GM10266 (cell line): ENCODE measurements around the gene RPL31.
A peak's percentile ranks its signal among the peaks of the same experiment; 100 is the strongest.

Experiments
- DNase-seq: peaks from one replicate; pipeline ENCODE4 v3.0.0; 2012; ENCODE audit errors: extremely low spot score
- TF ChIP-seq, protein P1 (sequence below): IDR thresholded peaks from 2 replicates; pipeline ENCODE4 v1.5.1; 2012; ENCODE audit warnings: mild to moderate bottlenecking, low read depth; ENCODE audit not compliant: control insufficient read depth, insufficient read depth; ENCODE audit errors: missing control alignments

The RPL31 gene

DNA sequence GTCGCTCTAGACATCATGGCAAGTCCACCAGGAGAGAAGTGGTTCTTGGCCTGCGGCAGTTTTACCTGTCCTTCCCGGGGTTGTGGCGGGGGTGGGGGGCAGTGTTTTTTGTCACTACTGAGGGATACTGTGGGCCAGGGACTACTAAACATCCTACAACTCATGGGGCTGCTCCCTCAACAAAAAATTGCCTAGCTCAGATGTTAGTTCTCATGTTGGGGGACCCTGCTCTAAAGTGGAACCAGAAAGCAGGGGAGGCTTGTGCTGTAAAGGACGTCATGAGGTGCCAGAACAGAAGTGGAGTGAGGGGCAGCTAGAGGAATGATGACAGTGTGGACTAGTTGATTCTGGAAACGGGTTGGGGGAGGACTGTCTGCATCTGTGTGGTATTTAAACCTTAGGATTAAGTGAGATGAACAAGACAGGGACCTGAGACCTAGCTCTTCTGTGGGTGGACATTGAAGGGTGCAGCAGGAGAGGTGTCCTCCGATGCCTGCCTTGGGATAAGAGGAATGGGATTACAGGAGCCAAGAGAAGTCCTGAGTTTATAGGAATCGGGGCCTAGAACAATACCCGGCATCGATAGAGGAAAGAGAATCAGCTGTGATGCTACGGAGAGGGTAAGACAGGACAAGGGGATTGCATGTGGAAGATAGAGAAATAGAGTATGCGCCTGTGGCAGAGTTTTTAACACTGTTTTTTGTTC lies 2.7 kb downstream of the RPL31 start:
- no peak for DNase-seq

DNA sequence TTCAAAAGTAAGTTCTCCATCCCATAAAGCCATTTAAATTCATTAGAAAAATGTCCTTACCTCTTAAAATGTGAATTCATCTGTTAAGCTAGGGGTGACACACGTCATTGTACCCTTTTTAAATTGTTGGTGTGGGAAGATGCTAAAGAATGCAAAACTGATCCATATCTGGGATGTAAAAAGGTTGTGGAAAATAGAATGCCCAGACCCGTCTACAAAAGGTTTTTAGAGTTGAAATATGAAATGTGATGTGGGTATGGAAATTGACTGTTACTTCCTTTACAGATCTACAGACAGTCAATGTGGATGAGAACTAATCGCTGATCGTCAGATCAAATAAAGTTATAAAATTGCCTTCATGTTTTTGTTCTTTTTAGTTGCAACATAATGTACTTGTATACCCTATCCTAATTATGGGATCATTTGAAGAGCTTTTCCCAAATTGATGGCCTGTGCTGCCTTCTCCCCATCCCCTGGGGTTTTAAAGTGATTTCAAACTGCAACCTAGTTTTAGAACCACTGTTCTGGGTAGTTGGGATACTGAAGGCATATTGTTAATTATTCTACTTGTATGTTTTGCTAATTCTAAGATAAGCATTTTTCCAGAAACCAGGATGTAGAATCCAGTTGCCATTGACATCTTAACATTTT lies 4.1 kb downstream of the RPL31 start:
- TF ChIP-seq, protein P1, sequence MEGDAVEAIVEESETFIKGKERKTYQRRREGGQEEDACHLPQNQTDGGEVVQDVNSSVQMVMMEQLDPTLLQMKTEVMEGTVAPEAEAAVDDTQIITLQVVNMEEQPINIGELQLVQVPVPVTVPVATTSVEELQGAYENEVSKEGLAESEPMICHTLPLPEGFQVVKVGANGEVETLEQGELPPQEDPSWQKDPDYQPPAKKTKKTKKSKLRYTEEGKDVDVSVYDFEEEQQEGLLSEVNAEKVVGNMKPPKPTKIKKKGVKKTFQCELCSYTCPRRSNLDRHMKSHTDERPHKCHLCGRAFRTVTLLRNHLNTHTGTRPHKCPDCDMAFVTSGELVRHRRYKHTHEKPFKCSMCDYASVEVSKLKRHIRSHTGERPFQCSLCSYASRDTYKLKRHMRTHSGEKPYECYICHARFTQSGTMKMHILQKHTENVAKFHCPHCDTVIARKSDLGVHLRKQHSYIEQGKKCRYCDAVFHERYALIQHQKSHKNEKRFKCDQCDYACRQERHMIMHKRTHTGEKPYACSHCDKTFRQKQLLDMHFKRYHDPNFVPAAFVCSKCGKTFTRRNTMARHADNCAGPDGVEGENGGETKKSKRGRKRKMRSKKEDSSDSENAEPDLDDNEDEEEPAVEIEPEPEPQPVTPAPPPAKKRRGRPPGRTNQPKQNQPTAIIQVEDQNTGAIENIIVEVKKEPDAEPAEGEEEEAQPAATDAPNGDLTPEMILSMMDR: no peak
- DNase-seq: no peak

More for the DNA sequence above, 2.7 kb downstream of the RPL31 start:
- TF ChIP-seq, protein P1: no peak

DNA sequence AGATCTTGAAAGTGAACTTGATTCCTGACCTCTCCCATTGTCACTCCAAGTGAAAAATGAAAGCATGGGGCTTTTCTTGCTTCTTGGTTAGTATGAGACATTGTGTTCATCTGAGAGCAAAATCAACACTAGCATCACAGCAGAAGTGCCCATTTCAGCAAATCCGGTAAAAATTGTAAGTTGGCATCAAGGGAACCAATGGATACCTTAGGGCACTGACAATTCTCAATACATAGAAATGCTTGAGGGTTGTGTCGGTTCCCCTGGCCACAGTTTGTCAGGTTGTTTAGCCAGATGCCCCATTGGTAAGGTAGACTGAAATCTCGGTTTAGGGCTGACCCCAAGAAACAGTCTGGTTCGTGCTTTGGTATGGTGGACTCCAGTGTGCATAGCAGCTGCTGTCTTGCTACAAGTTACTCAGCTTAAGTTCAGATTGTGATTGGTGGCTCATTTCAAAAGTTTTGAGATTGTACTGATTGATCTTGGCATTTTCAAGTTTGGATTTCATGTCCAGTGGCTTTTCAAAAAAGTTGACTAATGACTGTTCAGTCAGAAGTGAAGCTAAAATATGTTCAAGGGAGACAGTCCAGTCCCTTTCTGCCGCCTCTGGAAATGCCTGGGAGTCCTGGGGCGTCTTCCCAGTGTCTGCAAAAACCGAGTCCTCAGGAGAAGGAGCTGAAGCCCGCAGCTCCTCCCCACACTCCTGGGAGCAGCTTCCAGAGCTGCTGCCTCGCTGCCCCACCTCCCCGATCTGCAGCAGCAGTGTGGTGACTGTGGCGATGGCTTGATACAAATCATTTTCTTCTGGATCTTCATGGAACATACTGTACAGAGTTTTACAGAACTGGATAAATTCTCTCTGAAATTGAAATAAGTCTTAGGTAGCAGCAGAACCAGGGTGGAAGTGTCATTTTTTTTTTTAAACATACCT lies 5.6 kb downstream of the RPL31 start:
- no peak for DNase-seq

DNA sequence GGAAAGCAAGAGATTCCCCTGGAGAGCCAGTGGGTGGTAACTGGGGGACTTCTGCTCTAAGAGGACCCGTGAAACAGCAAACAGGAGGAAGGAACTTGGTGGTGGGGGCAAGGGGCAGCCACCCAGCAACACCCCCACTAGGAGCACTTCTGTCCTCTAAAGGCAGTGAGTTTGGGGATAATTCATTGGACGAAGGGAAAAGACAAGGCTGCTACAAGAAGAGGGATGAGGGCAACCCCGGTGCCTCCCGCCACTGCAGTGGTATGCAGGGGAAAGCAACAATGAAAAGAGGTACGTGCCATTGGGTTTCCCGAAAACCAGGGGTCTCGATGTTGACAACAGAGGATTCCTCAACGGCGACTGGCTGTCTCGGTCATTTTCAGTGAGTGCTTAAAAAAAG lies 9.1 kb downstream of the RPL31 start:
- no peak for DNase-seq

More for the DNA sequence above, 5.6 kb downstream of the RPL31 start:
- TF ChIP-seq, protein P1: no peak

DNA sequence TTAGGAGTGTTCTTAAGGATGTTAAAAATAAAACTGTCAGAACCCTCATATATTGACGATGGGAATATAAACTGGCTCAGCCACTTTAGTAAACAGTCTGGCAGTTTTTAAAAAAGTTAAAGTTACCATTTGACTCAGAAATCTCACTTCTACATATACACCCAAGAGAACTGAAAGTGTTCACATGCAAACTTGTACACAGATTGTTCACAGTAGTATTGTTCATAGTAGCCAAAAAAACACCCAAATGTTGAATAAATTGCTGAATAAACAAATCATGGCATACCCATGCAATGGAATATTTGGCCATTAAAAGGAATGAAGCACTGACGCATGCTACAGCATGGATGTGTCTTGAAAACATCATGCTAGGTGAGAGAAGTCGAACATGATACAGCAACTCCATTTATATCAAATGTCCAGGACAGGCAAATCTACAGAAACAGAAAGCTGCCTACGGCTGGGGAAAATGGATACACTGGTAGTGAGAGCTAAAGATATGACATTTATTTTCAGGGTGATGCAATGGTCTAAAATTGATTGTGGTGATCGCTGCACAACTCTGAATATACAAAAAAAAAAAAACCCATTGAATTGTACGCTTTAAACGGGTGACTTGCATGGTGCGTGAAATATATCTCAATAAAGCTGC lies 10.1 kb downstream of the RPL31 start:
- DNase-seq: no peak
- TF ChIP-seq, protein P1: no peak

More for the DNA sequence above, 9.1 kb downstream of the RPL31 start:
- TF ChIP-seq, protein P1: no peak

DNA sequence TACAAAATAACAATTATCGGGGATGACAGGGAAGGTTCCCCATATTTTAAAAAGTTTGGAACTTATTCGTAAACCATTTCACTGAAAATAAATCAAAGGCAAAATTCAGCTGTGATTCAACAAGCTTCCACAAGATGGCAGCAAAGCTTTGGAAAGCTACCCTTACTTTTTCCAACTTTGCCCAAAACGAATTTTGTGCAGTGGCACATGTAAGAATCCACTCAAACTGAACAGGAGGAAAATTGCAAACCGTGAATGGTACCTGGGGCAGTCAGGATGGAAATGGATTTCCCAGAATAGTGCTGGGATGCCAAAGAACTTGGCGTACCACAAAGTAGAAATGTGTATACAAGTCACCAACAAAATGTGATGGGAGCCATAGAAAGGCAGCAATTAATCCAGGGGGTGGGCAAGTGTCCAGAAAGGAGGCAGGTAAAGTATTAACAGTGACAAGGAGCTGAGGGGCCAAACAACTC lies 10.7 kb downstream of the RPL31 start:
- TF ChIP-seq, protein P1: peak; percentile 73
- DNase-seq: no peak
